ENCODE data around the gene SLC6A6. TPM values are rescaled to one million over a fixed set of nuclear protein-coding genes. Genes with fewer than 3 reads are reported as not detected.

The SLC6A6 gene
- polyA plus RNA-seq, 1 of the 3 experiments (the other 2 are of a cell fraction): 19.1 TPM

GRCh38 chr3:14471016-14471415 is 68.6 kb downstream of the SLC6A6 start:
- POLR2A ChIA-PET: no interaction called here
- CTCF ChIA-PET: interaction anchor here (0.8 to 2.3 kb wide), 3 partner anchors 9 to 210 kb away, joined by 3 to 10 read pairs (median 6); no protein-coding TSS in a partner anchor
- Histone ChIP-seq H4K20me1 (ENCODE audit: insufficient read depth) (no peaks in the 10 kb centered on the region), H2AFZ (ENCODE audit: low read depth) (no peak overlapping the region), H3K36me3 (replicated peaks in 1 of 2; ENCODE audit: control insufficient read depth in 1 of 2, insufficient read depth in 2 of 2, low read length in 1 of 2) (peaks cover 5 to 14% of the 10 kb centered on the region in 2 experiments), H3K27ac (ENCODE audit: low read depth in 2 of 2, low read length in 1 of 2) (peak overlapping the region in 1 of 2 experiments; percentile 83; a peak in 2 of 4 replicates), H3K9me3 (no peaks in the 10 kb centered on the region), H3F3A (replicated peaks; ENCODE audit: insufficient read depth) (peaks cover 10% of the 10 kb centered on the region), H3K79me2 (ENCODE audit: insufficient read depth) (no peaks in the 10 kb centered on the region), H3K27me3 (ENCODE audit: insufficient read depth) (no peaks in the 10 kb centered on the region), H3K4me2 (no peak overlapping the region), H3K9me2 (no peaks in the 10 kb centered on the region), H3K9ac (no peak overlapping the region), H3K4me1 (ENCODE audit: control insufficient read depth in 1 of 2, insufficient read depth in 2 of 2, low read depth in 1 of 2, low read length in 1 of 2) (peaks cover 4 to 23% of the 10 kb centered on the region in 2 experiments; a peak in 3 of 4 replicates), H3K4me3 (ENCODE audit: low read depth in 2 of 2, low read length in 1 of 2) (no peak overlapping the region)
- TF ChIP-seq GATA2 (CRISPR knock-in tag; IDR thresholded peaks at IDR 0.05) (no peak), USF1 (IDR thresholded peaks at IDR 0.05; ENCODE audit: borderline replicate concordance, low read depth) (no peak), JUND (IDR thresholded peaks at IDR 0.05) (no peak), GABPA (IDR thresholded peaks at IDR 0.05; ENCODE audit: low read depth) (no peak), YY1 (IDR thresholded peaks at IDR 0.05; ENCODE audit: low read depth) (no peak), NFIC (IDR thresholded peaks at IDR 0.05; ENCODE audit: borderline replicate concordance) (no peak), SMC3 (IDR thresholded peaks at IDR 0.05; ENCODE audit: low read depth, low read length) (no peak), FOXM1 (IDR thresholded peaks at IDR 0.05; ENCODE audit: low read depth) (no peak)
- TF ChIP-seq, protein P1, sequence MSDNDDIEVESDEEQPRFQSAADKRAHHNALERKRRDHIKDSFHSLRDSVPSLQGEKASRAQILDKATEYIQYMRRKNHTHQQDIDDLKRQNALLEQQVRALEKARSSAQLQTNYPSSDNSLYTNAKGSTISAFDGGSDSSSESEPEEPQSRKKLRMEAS (IDR thresholded peaks at IDR 0.05; ENCODE audit: low read depth): no peak
- TF ChIP-seq, protein P2, sequence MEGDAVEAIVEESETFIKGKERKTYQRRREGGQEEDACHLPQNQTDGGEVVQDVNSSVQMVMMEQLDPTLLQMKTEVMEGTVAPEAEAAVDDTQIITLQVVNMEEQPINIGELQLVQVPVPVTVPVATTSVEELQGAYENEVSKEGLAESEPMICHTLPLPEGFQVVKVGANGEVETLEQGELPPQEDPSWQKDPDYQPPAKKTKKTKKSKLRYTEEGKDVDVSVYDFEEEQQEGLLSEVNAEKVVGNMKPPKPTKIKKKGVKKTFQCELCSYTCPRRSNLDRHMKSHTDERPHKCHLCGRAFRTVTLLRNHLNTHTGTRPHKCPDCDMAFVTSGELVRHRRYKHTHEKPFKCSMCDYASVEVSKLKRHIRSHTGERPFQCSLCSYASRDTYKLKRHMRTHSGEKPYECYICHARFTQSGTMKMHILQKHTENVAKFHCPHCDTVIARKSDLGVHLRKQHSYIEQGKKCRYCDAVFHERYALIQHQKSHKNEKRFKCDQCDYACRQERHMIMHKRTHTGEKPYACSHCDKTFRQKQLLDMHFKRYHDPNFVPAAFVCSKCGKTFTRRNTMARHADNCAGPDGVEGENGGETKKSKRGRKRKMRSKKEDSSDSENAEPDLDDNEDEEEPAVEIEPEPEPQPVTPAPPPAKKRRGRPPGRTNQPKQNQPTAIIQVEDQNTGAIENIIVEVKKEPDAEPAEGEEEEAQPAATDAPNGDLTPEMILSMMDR (IDR thresholded peaks at IDR 0.05): no peak
- WGBS (ENCODE audit: low lambda C conversion rate): 74% methylated on average over 5 of the region's 5 CpGs
- no peak for DNase-seq

GRCh38 chr3:14471690-14472089 is 69.3 kb downstream of the SLC6A6 start:
- Histone ChIP-seq H3K79me2 (ENCODE audit: insufficient read depth) (no peaks in the 10 kb centered on the region), H3F3A (replicated peaks; ENCODE audit: insufficient read depth) (peaks cover 10% of the 10 kb centered on the region), H3K9me2 (no peaks in the 10 kb centered on the region), H3K9me3 (no peaks in the 10 kb centered on the region), H3K36me3 (replicated peaks in 1 of 2; ENCODE audit: control insufficient read depth in 1 of 2, insufficient read depth in 2 of 2, low read length in 1 of 2) (peaks cover 4 to 14% of the 10 kb centered on the region in 2 experiments), H3K27ac (ENCODE audit: low read depth in 2 of 2, low read length in 1 of 2) (peak overlapping the region in 1 of 2 experiments; percentile 83; a peak in 2 of 4 replicates), H3K4me3 (ENCODE audit: low read depth in 2 of 2, low read length in 1 of 2) (no peak overlapping the region), H3K4me2 (no peak overlapping the region), H3K27me3 (ENCODE audit: insufficient read depth) (no peaks in the 10 kb centered on the region), H2AFZ (ENCODE audit: low read depth) (no peak overlapping the region), H4K20me1 (ENCODE audit: insufficient read depth) (no peaks in the 10 kb centered on the region), H3K9ac (no peak overlapping the region), H3K4me1 (ENCODE audit: control insufficient read depth in 1 of 2, insufficient read depth in 2 of 2, low read depth in 1 of 2, low read length in 1 of 2) (peaks cover 4 to 23% of the 10 kb centered on the region in 2 experiments; a peak in 3 of 4 replicates)
- 96% methylated on average over 10 of the region's 10 CpGs for WGBS (ENCODE audit: low lambda C conversion rate)
- DNase-seq: no peak
- POLR2A ChIA-PET: no interaction called here
- CTCF ChIA-PET: interaction anchor here (0.8 to 2.3 kb wide), 5 partner anchors 10 to 210 kb away, joined by 3 to 10 read pairs (median 3); no protein-coding TSS in a partner anchor
- no peak for TF ChIP-seq GATA2 (CRISPR knock-in tag; IDR thresholded peaks at IDR 0.05)
- TF ChIP-seq, protein P3, sequence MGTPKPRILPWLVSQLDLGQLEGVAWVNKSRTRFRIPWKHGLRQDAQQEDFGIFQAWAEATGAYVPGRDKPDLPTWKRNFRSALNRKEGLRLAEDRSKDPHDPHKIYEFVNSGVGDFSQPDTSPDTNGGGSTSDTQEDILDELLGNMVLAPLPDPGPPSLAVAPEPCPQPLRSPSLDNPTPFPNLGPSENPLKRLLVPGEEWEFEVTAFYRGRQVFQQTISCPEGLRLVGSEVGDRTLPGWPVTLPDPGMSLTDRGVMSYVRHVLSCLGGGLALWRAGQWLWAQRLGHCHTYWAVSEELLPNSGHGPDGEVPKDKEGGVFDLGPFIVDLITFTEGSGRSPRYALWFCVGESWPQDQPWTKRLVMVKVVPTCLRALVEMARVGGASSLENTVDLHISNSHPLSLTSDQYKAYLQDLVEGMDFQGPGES (IDR thresholded peaks at IDR 0.05; ENCODE audit: low read depth, low read length): no peak
- no peak for TF ChIP-seq EZH2phosphoT487 (IDR thresholded peaks at IDR 0.05; ENCODE audit: borderline replicate concordance, low read depth)
- TF ChIP-seq, protein P1 (IDR thresholded peaks at IDR 0.05; ENCODE audit: low read depth): no peak
- no peak for TF ChIP-seq PBX3 (IDR thresholded peaks at IDR 0.05)
- no peak for TF ChIP-seq USF1 (IDR thresholded peaks at IDR 0.05; ENCODE audit: borderline replicate concordance, low read depth)
- no peak for TF ChIP-seq RFX5 (IDR thresholded peaks at IDR 0.05; ENCODE audit: low read length)
- no peak for TF ChIP-seq JUND (IDR thresholded peaks at IDR 0.05)
- no peak for TF ChIP-seq FOXJ3 (CRISPR knock-in tag; IDR thresholded peaks at IDR 0.05)
- TF ChIP-seq, protein P2 (IDR thresholded peaks at IDR 0.05): no peak
- TF ChIP-seq SMC3 (IDR thresholded peaks at IDR 0.05; ENCODE audit: low read depth, low read length): no peak

Data from SK-N-SH (cell line).